A549 (cell line): ENCODE data around the gene ZBTB46. TPM values are rescaled to one million over a fixed set of nuclear protein-coding genes. Genes with fewer than 3 reads are reported as not detected.

Source experiments
- ATAC-seq, 2 experiments: fragments of 200-7000 bp in 1 of 2; fragments of >200 bp in 1 of 2; cut with Nextera tagmentation in 1 of 2; cut with Tn5 transposase in 1 of 2; 3 replicates each; pipeline versions ENCODE4 v1.8.0 to v1.9.1; 2018 to 2020; ENCODE audit warnings: mild to moderate bottlenecking in 1 of 2, moderate library complexity in 1 of 2
- CTCF ChIA-PET: fragments of 300-600 bp; sonication (Branson Sonifier 250); formaldehyde crosslinking; extraction: SDS; loops from one replicate; lab custom pipeline; 2021; ENCODE audit warnings: antibody characterized with exemption, inconsistent platforms; lab: Yijun Ruan, JAX
- POLR2A ChIA-PET: fragments of 350-600 bp; formaldehyde crosslinking; extraction: SDS; loops from one replicate; lab custom pipeline; 2021; ENCODE audit warnings: antibody characterized with exemption, inconsistent platforms; lab: Yijun Ruan, JAX
- DNase-seq, 2 experiments: peaks; one replicate each; pipeline versions ENCODE4 v3.0.0 to v3.0.0-alpha.2; 2011 to 2016; ENCODE audit warnings: low read depth in 1 of 2, low spot score in 1 of 2
- FAIRE-seq: peaks from 2 replicates; lab custom pipeline; 2011; peaks lifted over from hg19 to GRCh38; lab: Jason Lieb, UNC
- H3K27ac ChIP-seq, 2 experiments: fragments of >200 bp; sonication (Bioruptor Twin); formaldehyde crosslinking; 3 replicates each; pipeline ENCODE4 v1.5.1; 2016 to 2017
- H3K4me1 ChIP-seq: fragments of >200 bp; sonication (Bioruptor Twin); formaldehyde crosslinking; 3 replicates; pipeline ENCODE4 v1.6.1; 2016
- H3K4me2 ChIP-seq: fragments of >200 bp; sonication (Bioruptor Twin); formaldehyde crosslinking; 3 replicates; pipeline ENCODE4 v1.6.1; 2016
- H3K4me3 ChIP-seq: fragments of >200 bp; sonication (Bioruptor Twin); formaldehyde crosslinking; 3 replicates; pipeline ENCODE4 v1.5.1; 2016
- H3K9me3 ChIP-seq: fragments of >200 bp; sonication (Bioruptor Twin); formaldehyde crosslinking; 3 replicates; pipeline ENCODE4 v1.6.1; 2016
- EHF ChIP-seq: fragments of 250-450 bp; sonication (Bioruptor Pico); IDR thresholded peaks from 2 replicates; pipeline ENCODE4 v1.5.0; 2020; ENCODE audit warnings: mild to moderate bottlenecking
- ESRRA ChIP-seq: fragments of 150-350 bp; IDR thresholded peaks from 2 replicates; pipeline ENCODE4 v1.6.1; 2014; ENCODE audit warnings: mild to moderate bottlenecking, low read length, borderline replicate concordance
- FOXS1 ChIP-seq: fragments of 250-450 bp; sonication (Bioruptor Pico); IDR thresholded peaks from 2 replicates; pipeline ENCODE4 v1.5.0; 2020; ENCODE audit warnings: mild to moderate bottlenecking, moderate library complexity
- GATA3 ChIP-seq: IDR thresholded peaks from 2 replicates; pipeline ENCODE4 v1.6.1; 2012; ENCODE audit warnings: borderline replicate concordance
- JUNB ChIP-seq: fragments of >200 bp; sonication (Bioruptor Twin); formaldehyde crosslinking; IDR thresholded peaks from 2 replicates; pipeline ENCODE4 v1.6.1; 2016
- NPAS2 ChIP-seq: fragments of 250-450 bp; sonication (Bioruptor Pico); IDR thresholded peaks from 2 replicates; pipeline ENCODE4 v1.8.0; 2022; ENCODE audit warnings: mild to moderate bottlenecking, moderate library complexity, borderline replicate concordance
- NR3C1 ChIP-seq: fragments of >200 bp; sonication (Bioruptor Twin); formaldehyde crosslinking; IDR thresholded peaks from 3 replicates; pipeline ENCODE4 v1.6.1; 2017
- PHF8 ChIP-seq: fragments of 200-600 bp; sonication (generic); IDR thresholded peaks from 2 replicates; pipeline ENCODE4 v1.6.1; 2016; ENCODE audit warnings: low read depth, mild to moderate bottlenecking, antibody characterized with exemption, moderate library complexity, borderline replicate concordance
- RARB ChIP-seq: fragments of 250-450 bp; sonication (Bioruptor Pico); IDR thresholded peaks from 2 replicates; pipeline ENCODE4 v1.8.0; 2021; ENCODE audit warnings: mild to moderate bottlenecking, moderate library complexity
- RCOR1 ChIP-seq: fragments of 150-350 bp; IDR thresholded peaks from 2 replicates; pipeline ENCODE4 v1.6.1; 2014; ENCODE audit warnings: antibody characterized with exemption, low read length, low read depth
- SMC3 ChIP-seq: fragments of >200 bp; sonication (Bioruptor Twin); formaldehyde crosslinking; IDR thresholded peaks from 3 replicates; pipeline ENCODE4 v1.6.1; 2018; ENCODE audit warnings: inconsistent platforms
- ZSCAN20 ChIP-seq: fragments of 250-450 bp; sonication (Bioruptor Pico); IDR thresholded peaks from 2 replicates; pipeline ENCODE4 v1.8.0; 2022; ENCODE audit warnings: mild to moderate bottlenecking, moderate library complexity
- WGBS: methylation state at CpG from one replicate; pipeline ENCODE4 v1.1.6; 2017; ENCODE audit errors: missing lambda C conversion rate; 5-methylcytosine and 5-hydroxymethylcytosine counted together
- polyA plus RNA-seq, 4 experiments: library from polyadenylated mRNA; depleted of rRNA in 3 of 4; stranded (reverse); fragments of >200 nt; fragmentation: RNase III in 1 of 4; extraction: RNeasy Plus Mini Kit Qiagen cat#74134 plus additional on column Dnase treatment in 1 of 4; gene quantifications; 2 replicates in 3 of 4; 3 replicates in 1 of 4; pipeline ENCODE4 v1.2.3, GENCODE V29; 2011 to 2017
- TF ChIP-seq, protein P1 (sequence below): fragments of 450-650 bp; IDR thresholded peaks from 2 replicates; pipeline ENCODE4 v1.6.1; 2014; ENCODE audit warnings: antibody characterized with exemption
- TF ChIP-seq, protein P2 (sequence below): fragments of >200 bp; sonication (Bioruptor Twin); formaldehyde crosslinking; IDR thresholded peaks from 3 replicates; pipeline ENCODE4 v1.6.1; 2016
- TF ChIP-seq, protein P3 (sequence below): IDR thresholded peaks from 2 replicates; pipeline ENCODE4 v1.6.1; 2012
- TF ChIP-seq, protein P4 (sequence below): fragments of 250-450 bp; sonication (Bioruptor Pico); IDR thresholded peaks from 2 replicates; pipeline ENCODE4 v1.5.0; 2021; ENCODE audit warnings: mild to moderate bottlenecking, moderate library complexity, borderline replicate concordance
- TF ChIP-seq, protein P5 (sequence below): fragments of 150-350 bp; IDR thresholded peaks from 2 replicates; pipeline ENCODE4 v1.6.1; 2014; ENCODE audit warnings: low read depth, mild to moderate bottlenecking, low read length
- TF ChIP-seq, protein P6 (sequence below): IDR thresholded peaks from 2 replicates; pipeline ENCODE4 v1.6.1; 2012; ENCODE audit warnings: low read depth, borderline replicate concordance

ZBTB46 gene
- polyA plus RNA-seq, 2 of the 4 experiments (the other 2 are of a cell fraction): 0.17 to 0.43 TPM

DNA sequence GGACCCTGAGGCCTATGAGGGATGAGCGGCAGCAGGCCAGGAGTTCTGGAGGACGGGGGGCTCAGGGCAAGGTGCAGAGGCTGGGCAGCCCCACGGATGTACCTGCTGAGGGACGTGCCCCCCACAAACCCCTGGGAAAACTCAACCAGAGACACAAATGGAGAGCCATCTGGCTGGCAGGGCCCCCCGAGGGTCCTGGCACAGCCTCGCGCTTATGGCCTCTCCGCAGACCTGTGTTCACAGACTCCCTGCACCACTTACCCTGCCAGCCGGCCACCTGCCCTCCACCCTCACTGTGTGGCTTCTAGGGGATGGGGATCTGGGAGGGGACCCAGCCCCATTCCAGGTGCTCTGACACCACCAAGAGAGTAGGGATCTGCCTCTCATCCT lies 3.4 kb upstream of the ZBTB46 start:
- no peak for DNase-seq
- Histone ChIP-seq H3K27ac (peak overlapping the region; percentile 56 to 82), H3K4me3 (no peak overlapping the region), H3K4me2 (peak overlapping the region; percentile 54), H3K9me3 (no peaks in the 10 kb centered on the region), H3K4me1 (peaks cover 23% of the 10 kb centered on the region)
- POLR2A ChIA-PET: interaction anchor here (0.6 to 1.5 kb wide), 2 partner anchors 30 to 262 kb away, joined by 5 to 6 read pairs; partner anchors contain the start of gene TPD52L2
- CTCF ChIA-PET: interaction anchor here (0.6 to 0.8 kb wide), 3 partner anchors 10 to 50 kb away, joined by 3 read pairs; no protein-coding TSS in a partner anchor
- 84% methylated on average over 8 of the region's 9 CpGs for WGBS
- no peak for FAIRE-seq
- no peak for TF ChIP-seq ZSCAN20 (CRISPR knock-in tag)
- TF ChIP-seq RCOR1: no peak
- TF ChIP-seq, protein P1, sequence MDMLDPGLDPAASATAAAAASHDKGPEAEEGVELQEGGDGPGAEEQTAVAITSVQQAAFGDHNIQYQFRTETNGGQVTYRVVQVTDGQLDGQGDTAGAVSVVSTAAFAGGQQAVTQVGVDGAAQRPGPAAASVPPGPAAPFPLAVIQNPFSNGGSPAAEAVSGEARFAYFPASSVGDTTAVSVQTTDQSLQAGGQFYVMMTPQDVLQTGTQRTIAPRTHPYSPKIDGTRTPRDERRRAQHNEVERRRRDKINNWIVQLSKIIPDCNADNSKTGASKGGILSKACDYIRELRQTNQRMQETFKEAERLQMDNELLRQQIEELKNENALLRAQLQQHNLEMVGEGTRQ: no peak
- TF ChIP-seq, protein P2, sequence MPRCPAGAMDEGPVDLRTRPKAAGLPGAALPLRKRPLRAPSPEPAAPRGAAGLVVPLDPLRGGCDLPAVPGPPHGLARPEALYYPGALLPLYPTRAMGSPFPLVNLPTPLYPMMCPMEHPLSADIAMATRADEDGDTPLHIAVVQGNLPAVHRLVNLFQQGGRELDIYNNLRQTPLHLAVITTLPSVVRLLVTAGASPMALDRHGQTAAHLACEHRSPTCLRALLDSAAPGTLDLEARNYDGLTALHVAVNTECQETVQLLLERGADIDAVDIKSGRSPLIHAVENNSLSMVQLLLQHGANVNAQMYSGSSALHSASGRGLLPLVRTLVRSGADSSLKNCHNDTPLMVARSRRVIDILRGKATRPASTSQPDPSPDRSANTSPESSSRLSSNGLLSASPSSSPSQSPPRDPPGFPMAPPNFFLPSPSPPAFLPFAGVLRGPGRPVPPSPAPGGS: no peak
- TF ChIP-seq, protein P3, sequence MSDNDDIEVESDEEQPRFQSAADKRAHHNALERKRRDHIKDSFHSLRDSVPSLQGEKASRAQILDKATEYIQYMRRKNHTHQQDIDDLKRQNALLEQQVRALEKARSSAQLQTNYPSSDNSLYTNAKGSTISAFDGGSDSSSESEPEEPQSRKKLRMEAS: no peak
- TF ChIP-seq ESRRA: no peak
- no peak for TF ChIP-seq NR3C1
- no peak for TF ChIP-seq GATA3
- TF ChIP-seq SMC3: no peak
- TF ChIP-seq, protein P4, sequence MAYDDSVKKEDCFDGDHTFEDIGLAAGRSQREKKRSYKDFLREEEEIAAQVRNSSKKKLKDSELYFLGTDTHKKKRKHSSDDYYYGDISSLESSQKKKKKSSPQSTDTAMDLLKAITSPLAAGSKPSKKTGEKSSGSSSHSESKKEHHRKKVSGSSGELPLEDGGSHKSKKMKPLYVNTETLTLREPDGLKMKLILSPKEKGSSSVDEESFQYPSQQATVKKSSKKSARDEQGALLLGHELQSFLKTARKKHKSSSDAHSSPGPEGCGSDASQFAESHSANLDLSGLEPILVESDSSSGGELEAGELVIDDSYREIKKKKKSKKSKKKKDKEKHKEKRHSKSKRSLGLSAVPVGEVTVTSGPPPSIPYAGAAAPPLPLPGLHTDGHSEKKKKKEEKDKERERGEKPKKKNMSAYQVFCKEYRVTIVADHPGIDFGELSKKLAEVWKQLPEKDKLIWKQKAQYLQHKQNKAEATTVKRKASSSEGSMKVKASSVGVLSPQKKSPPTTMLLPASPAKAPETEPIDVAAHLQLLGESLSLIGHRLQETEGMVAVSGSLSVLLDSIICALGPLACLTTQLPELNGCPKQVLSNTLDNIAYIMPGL: no peak
- ATAC-seq: peak in 1 of 2 experiments; percentile 14; a peak in 3 of 6 replicates

DNA sequence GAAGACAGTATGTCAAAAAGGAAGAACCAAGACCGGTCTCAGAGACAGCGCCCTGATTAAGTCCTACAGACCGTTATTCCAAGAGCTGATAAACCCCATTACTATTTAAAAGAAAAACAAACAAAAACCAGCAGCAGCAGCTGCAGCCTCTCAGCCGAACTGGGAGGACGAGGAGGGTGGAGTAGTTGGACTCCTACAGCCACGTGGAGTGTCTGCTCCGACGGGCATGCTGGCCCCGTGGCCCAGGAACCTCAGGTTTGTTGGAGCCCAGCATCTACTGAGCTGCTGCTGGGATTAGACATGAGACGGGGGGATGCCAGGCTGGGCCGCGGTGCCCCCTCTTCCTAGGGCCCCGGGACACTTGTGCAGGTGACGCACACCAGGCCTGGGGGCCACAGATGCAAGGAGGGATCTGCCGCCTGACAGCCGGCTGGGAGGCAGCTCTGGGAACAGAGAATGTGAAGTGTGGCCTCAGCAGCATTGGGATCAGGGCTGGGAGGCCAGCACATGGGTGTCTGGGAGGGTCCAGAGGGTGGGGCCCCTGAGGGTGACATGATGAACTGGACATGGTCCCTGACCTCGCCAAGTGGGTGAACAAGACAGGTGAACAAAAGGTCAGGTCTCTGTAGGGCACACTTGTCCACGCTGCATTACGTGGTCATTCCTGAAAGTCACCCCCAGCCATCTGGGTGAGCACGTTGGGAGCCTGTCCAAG lies 2.9 kb upstream of the ZBTB46 start:
- Histone ChIP-seq H3K4me3 (no peak overlapping the region), H3K27ac (peak overlapping the region in 1 of 2 experiments; percentile 82; a peak in 4 of 6 replicates), H3K4me1 (peaks cover 23% of the 10 kb centered on the region), H3K4me2 (no peak overlapping the region; the same call in 2 of the 3 replicates), H3K9me3 (no peaks in the 10 kb centered on the region)
- POLR2A ChIA-PET: interaction anchor here (1.5 kb wide), 1 partner anchor 31 kb away, joined by 6 read pairs; the partner anchor contains the start of gene TPD52L2
- no peak for DNase-seq
- no peak for ATAC-seq
- CTCF ChIA-PET: interaction anchor here (0.8 kb wide), 1 partner anchor 10 kb away, joined by 3 read pairs; no protein-coding TSS in a partner anchor
- FAIRE-seq: no peak
- TF ChIP-seq PHF8: no peak
- no peak for TF ChIP-seq SMC3
- TF ChIP-seq, protein P5, sequence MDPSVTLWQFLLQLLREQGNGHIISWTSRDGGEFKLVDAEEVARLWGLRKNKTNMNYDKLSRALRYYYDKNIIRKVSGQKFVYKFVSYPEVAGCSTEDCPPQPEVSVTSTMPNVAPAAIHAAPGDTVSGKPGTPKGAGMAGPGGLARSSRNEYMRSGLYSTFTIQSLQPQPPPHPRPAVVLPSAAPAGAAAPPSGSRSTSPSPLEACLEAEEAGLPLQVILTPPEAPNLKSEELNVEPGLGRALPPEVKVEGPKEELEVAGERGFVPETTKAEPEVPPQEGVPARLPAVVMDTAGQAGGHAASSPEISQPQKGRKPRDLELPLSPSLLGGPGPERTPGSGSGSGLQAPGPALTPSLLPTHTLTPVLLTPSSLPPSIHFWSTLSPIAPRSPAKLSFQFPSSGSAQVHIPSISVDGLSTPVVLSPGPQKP: no peak
- no peak for TF ChIP-seq JUNB
- 89% methylated on average over 14 of the region's 20 CpGs for WGBS

DNA sequence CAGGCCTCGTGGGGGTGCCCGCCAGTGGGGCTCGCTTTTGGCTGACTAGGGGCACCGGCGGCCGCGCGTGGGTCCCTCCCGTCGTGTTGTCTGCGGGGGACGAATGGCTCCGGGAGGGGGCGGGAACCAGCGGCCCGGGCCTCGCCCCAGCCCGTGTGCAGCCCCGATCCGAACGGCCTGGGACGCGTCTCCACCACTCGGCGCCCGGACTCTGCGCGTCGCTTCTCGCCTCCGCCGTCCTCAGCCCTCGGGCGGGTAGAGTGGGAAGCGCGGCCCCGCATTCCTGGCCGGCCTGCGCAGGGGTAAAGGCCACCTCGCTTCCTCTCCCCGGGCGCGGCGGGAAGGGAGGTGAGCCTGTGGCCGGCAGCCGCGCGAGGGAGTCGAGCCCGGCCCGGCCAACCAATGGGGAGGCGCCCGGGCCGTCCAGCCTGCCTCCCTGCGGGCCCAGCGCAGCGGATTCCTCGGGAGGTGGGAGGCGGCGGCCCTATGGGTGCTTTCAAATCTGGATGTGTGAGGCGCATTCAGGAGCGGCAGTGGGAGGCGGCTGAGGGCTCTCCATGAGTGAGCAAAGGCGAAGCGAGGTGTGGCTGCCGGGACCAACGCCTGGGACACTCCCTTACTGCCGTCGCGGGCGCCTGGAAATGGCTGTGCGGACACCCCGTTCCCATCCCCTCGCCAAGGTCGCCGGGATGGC lies 1.1 kb upstream of the ZBTB46 start:
- H3K27ac ChIP-seq: peak overlapping the region in 1 of 2 experiments; percentile 88; a peak in 5 of 6 replicates
- no peak for FAIRE-seq
- peak overlapping the region; percentile 100 for H3K4me2 ChIP-seq
- H3K4me3 ChIP-seq: peak overlapping the region; percentile 99
- TF ChIP-seq NPAS2: no peak
- TF ChIP-seq FOXS1 (CRISPR knock-in tag): no peak
- TF ChIP-seq RARB (CRISPR knock-in tag): no peak
- no peak for TF ChIP-seq EHF (CRISPR knock-in tag)
- TF ChIP-seq, protein P3: 0 out of 2 replicates have a peak, but pooled peaks have one; percentile 29
- TF ChIP-seq, protein P6, sequence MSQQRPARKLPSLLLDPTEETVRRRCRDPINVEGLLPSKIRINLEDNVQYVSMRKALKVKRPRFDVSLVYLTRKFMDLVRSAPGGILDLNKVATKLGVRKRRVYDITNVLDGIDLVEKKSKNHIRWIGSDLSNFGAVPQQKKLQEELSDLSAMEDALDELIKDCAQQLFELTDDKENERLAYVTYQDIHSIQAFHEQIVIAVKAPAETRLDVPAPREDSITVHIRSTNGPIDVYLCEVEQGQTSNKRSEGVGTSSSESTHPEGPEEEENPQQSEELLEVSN: 0 out of 2 replicates have a peak, but pooled peaks have one; percentile 26
- TF ChIP-seq, all 56 proteins: peak for 2
- WGBS: 78% methylated on average over 55 of the region's 76 CpGs
- DNase-seq: no peak
- peak in 1 of 2 experiments; percentile 7; a peak in 2 of 6 replicates for ATAC-seq
- Histone ChIP-seq H3K4me1 (peaks cover 23% of the 10 kb centered on the region), H3K9me3 (no peaks in the 10 kb centered on the region)
- ChIA-PET POLR2A (interaction anchor here (1.2 kb wide), 1 partner anchor 33 kb away, joined by 4 read pairs; the partner anchor contains the start of gene TPD52L2), CTCF (no interaction called here)
